Spinal cord (tissue), 10 donors: ENCODE data around the gene VMO1. TPM values are rescaled to one million over a fixed set of nuclear protein-coding genes. Genes with fewer than 3 reads are reported as not detected.
A peak's percentile ranks its signal among the peaks of the same experiment; 100 is the strongest.

Experiments used
- DNase-seq, 6 donors: peaks; one replicate each; pipeline versions ENCODE4 v3.0.0 to v3.0.0-alpha.2; 2013 to 2015; ENCODE audit warnings: low spot score in 6 of 6, low read depth in 4 of 6
- H3K27ac ChIP-seq: one replicate; pipeline ENCODE4 v1.5.1; 2013; ENCODE audit warnings: low read depth, low read length, control low read depth
- H3K27me3 ChIP-seq: one replicate; pipeline ENCODE4 v1.6.1; 2013; ENCODE audit warnings: low read length; ENCODE audit not compliant: control insufficient read depth, insufficient read depth
- H3K36me3 ChIP-seq: one replicate; pipeline ENCODE4 v1.6.1; 2013; ENCODE audit warnings: low read length; ENCODE audit not compliant: control insufficient read depth, insufficient read depth
- H3K4me1 ChIP-seq: one replicate; pipeline ENCODE4 v1.6.1; 2013; ENCODE audit warnings: low read length; ENCODE audit not compliant: control insufficient read depth, insufficient read depth
- H3K4me3 ChIP-seq: one replicate; pipeline ENCODE4 v1.5.1; 2013; ENCODE audit warnings: low read depth, low read length, control low read depth
- H3K9me3 ChIP-seq: one replicate; pipeline ENCODE4 v1.6.1; 2013; ENCODE audit warnings: low read length; ENCODE audit not compliant: control insufficient read depth, insufficient read depth
- WGBS: methylation state at CpG from one replicate; pipeline ENCODE4 v1.1.5; 2013; ENCODE audit warnings: missing lambda C conversion rate; ENCODE audit not compliant: insufficient coverage; 5-methylcytosine and 5-hydroxymethylcytosine counted together
- polyA plus RNA-seq, 2 donors: library from polyadenylated mRNA; unstranded; fragments of 120-200 nt; gene quantifications; one replicate each; pipeline ENCODE4 v1.2.1, GENCODE V29; 2013; ENCODE audit not compliant: insufficient read length in 2 of 2
- total RNA-seq, 2 donors: library from RNA; depleted of rRNA in 1 of 2; stranded (reverse); fragments of 120-200 nt in 1 of 2; fragments of >200 nt in 1 of 2; gene quantifications; one replicate each; pipeline versions ENCODE4 v1.2.3 to v1.2.4, GENCODE V29; 2013 to 2014
- donor health status: healthy.

VMO1 gene
- total and polyA plus RNA-seq, 4 donors = 0.99 to 2.7 (median 2.0) TPM

DNA sequence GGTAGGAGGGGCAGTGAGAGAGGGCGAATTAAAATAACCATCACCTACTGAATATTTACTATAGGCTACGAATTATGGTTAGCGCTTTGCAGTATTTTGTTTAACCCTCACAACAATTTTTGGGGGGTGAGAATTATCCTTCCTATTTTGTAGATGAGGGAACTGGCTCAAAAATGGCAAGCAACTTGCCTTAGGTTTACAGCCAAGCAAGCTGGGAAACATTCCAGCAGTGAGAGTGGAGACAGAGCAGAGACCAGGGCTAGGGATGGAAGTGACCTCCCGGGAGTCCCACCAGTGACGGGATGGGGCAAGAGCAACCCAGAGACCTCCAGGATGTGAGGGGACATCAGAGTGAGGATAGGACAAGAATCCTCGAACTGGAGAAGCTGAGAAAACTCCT, 352 bp upstream of the VMO1 start:
- Histone ChIP-seq H3K9me3 (no peaks in the 10 kb centered on the region), H3K4me1 (peaks cover 57% of the 10 kb centered on the region), H3K27me3 (peaks cover 55% of the 10 kb centered on the region), H3K27ac (no peak overlapping the region), H3K4me3 (no peak overlapping the region), H3K36me3 (peaks cover 6% of the 10 kb centered on the region)
- DNase-seq = peak in 2 of 6 donors; percentile 1 to 51
- WGBS = 39% methylated on average over 3 of the region's 6 CpGs

DNA sequence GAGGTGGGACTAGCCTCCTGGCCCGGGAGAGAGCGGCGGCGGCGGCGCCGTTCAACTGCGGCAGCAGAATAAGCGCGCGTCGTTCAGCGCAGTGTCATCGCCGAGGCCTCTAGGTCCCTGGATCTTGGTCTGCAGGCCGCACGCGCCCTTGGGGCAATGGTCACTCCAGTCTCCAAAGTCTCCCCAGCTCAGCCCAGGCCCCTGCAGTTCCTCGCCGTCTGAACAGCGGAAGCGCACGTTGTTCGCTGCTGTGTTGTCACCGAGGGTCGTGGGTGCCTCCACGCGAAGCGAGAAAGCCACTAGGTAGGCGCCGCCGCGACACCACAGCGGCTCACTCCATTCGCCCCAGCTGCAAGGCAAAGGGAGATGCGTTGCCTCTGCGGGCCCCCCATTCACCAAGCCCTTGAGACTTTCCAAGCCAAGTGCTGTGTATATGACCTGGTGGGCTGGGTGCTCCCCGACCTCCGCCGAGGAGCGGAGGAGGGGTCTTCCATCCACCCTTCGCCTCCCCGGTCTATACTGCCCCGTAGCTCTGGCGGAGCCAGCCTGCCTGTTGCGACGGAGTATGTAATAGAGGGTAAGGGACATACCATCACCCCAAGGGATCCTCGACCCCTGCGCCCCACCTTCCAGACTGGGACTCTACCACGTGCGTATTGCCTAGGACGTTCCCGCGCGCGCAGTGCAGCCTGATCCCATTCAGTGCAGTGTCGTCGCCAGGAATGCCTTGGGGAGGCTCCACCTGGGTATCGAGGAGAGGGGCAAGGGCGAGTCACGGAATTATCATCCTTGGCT, 656 bp downstream of the VMO1 start:
- Histone ChIP-seq H3K4me1 (peaks cover 51% of the 10 kb centered on the region), H3K36me3 (peaks cover 6% of the 10 kb centered on the region), H3K4me3 (peak overlapping the region; percentile 11), H3K27ac (no peak overlapping the region), H3K9me3 (no peaks in the 10 kb centered on the region), H3K27me3 (peaks cover 60% of the 10 kb centered on the region)
- DNase-seq = peak in 2 of 6 donors; percentile 25 to 33
- WGBS = 7% methylated on average over 52 of the region's 61 CpGs

DNA sequence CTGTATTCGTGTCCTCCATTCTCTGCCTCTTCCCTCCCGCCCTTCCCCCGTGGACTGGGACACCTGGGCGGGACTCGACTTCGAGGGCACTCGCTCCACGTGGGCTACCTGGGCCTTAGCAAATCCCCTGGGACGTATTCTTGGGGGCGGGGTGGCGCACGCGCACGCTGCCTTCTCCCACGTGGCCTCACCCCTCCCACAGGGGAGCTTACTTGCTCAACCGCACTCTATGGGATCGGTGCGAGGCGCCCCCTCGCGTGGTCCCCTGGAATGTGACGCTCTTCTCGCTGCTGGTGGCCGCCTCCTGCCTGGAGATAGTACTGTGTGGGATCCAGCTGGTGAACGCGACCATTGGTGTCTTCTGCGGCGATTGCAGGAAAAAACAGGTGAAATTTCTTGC, 3.5 kb downstream of the VMO1 start:
- no peak for DNase-seq
- Histone ChIP-seq H3K4me1 (peaks cover 30% of the 10 kb centered on the region), H3K9me3 (no peaks in the 10 kb centered on the region), H3K4me3 (no peak overlapping the region), H3K27ac (no peak overlapping the region), H3K27me3 (peaks cover 62% of the 10 kb centered on the region), H3K36me3 (no peaks in the 10 kb centered on the region)
- 35% methylated on average over 27 of the region's 28 CpGs for WGBS

DNA sequence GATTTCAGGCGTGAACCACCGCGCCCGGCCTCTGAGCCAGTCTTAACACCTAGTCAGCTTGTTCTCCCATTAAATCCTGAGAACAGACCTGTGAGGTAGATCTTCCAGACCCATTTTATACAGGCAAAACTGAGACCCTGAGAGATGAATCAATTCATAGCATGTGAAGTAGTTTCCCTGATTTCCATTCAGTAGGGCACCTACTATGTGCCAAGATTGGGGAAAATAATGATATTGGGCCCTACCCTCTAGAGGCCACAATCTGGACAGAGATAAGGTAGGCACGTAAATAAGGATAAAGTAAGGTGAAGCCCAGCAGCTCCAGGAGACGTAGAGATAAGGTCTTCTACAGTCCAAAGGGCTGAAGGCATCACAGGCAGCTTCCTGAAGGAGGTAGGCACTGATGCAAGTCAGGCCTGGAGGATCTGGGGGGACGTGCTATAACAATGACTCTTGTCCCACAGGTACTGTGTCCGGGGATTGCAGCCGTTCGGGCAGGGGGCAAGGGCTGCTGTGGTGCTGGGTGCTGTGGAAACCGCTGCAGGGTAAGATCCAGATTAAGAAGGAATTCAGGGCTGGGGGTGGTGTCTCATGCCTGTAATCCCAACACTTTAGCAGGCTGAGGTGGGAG, 5.7 kb downstream of the VMO1 start:
- 83% methylated on average over 7 of the region's 11 CpGs for WGBS
- no peak for DNase-seq
- H3K27me3 ChIP-seq = peaks cover 45% of the 10 kb centered on the region
- H3K27ac ChIP-seq = no peak overlapping the region
- H3K9me3 ChIP-seq = no peaks in the 10 kb centered on the region
- H3K4me1 ChIP-seq = peaks cover 8% of the 10 kb centered on the region
- no peaks in the 10 kb centered on the region for H3K36me3 ChIP-seq
- no peak overlapping the region for H3K4me3 ChIP-seq

DNA sequence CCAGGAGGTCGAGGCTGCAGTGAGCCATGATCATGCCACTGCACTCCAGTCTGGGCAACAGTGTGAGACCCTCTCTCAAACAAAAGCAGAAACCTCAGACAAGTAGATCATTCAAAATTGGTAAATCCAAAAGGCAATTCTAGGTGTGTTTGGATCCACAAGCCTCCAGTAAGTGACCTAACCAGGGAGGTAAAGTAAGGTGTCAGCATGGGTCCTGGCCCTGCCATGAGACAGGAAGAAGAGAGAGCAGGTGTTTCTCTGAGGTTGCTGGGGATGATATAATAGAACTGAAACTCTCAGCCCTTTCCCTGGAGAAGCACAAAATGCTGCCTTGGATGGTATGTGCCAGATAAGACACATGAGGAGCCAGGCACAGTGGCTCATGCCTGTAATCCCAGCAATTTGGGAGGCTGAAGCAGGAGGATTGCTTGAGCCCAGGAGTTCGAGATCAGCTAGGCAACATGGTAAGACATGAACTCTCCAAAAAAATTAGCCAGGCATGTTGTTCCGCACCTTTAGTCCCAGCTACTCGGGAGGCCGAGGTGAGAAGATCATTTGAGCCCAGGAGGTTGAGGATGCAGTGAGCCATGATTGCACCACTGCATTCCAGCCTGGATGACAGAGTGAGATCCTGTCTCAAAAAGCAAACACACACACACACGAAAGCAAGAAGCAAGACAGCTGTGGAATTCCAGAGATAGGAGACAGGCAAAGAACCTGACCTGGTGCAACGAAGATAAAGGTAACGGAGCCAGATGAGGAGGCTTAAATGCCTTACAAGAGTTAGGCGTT, 8.0 kb downstream of the VMO1 start:
- no peaks in the 10 kb centered on the region for H3K4me1 ChIP-seq
- H3K36me3 ChIP-seq = no peaks in the 10 kb centered on the region
- no peaks in the 10 kb centered on the region for H3K9me3 ChIP-seq
- no peak overlapping the region for H3K27ac ChIP-seq
- peaks cover 24% of the 10 kb centered on the region for H3K27me3 ChIP-seq
- H3K4me3 ChIP-seq = no peak overlapping the region
- DNase-seq = no peak
- WGBS = 84% methylated on average over 7 of the region's 9 CpGs

DNA sequence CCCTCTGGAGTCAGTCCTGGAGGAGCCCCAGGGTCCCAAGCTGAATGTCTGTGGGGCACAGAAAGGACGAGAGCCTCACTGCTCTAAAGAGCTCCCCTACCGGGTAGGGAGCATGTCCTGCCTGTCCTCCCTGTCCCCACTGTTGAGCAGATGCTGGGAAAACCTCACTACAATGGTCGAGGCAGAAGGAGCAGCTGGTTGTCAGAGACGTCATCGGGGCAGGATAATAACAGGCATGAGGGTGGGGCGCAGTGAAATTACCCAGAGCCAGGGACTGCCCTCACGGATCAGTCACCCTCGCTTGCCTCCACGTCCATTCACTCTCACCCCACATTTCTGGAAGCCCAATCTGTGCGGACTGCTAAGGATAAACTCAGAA, 13.9 kb downstream of the VMO1 start:
- Histone ChIP-seq H3K9me3 (no peaks in the 10 kb centered on the region), H3K27ac (no peak overlapping the region), H3K4me1 (peaks cover 10% of the 10 kb centered on the region), H3K27me3 (peaks cover 3% of the 10 kb centered on the region), H3K36me3 (no peaks in the 10 kb centered on the region), H3K4me3 (no peak overlapping the region)
- 15% methylated on average over 5 of the region's 10 CpGs for WGBS
- no peak for DNase-seq

DNA sequence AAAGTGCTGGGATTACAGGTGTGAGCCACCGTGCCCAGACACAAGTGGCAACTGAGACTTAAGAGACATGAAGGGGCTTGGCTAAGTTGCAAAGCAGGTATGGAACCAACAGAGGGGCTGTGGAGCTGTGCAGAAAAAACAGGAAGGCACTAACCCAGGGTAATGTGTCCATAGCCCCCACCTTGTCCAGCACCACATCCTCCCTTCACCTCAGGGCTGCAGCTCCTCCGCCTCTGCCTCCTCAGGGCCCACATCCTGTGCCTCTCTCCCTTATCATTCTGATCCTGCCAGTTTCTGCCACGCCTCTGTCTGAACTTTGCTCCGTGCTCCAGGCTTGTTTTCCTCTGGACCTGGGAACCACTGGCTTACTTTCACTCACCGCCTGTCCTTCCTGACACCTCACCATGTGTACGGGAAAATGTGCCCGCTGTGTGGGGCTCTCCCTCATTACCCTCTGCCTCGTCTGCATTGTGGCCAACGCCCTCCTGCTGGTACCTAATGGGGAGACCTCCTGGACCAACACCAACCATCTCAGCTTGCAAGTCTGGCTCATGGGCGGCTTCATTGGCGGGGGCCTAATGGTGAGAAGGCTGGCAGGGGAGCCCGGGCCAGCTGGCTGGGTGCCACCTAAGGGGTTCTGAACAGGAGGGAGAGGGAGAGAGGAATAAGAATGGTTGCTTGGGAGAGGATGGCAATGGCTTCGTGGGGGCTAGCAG, 14.5 kb downstream of the VMO1 start, which contains the start of gene TM4SF5:
Gene TM4SF5, plus strand, starts transcription at position 368 of the 716 bp plus-strand sequence. Its CDS starts 37 bp downstream, at position 405.
- H3K4me1 ChIP-seq = peaks cover 10% of the 10 kb centered on the region
- 50% methylated on average over 13 of the region's 13 CpGs for WGBS
- peak in 2 of 6 donors; percentile 54 to 81 for DNase-seq
- no peak within 1 kb of the TSS for H3K27ac ChIP-seq
- peaks cover 3% of the 10 kb centered on the region for H3K27me3 ChIP-seq
- H3K36me3 ChIP-seq = no peaks in the 10 kb centered on the region
- H3K4me3 ChIP-seq = no peak within 1 kb of the TSS
- no peaks in the 10 kb centered on the region for H3K9me3 ChIP-seq

DNA sequence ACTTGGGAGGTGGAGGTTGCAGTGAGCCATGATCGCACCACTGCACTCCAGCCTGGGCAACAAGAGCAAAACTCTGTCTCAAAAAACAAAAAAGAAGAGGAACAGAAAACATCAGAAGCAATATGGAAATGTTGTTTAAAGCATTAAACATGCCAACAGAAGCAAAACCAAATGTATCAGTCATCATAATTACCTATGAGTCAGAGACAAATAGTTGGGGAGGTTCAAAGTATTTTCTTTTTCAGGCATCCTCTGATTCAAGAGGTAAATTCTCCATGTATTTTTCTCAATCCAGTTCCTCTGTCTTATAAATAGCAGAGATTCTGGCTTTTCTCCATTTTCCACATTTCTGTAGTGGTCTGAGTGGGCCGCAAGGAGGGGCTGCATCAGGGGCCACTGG, 16.5 kb downstream of the VMO1 start:
- Histone ChIP-seq H3K27me3 (peaks cover 3% of the 10 kb centered on the region), H3K27ac (no peak overlapping the region), H3K9me3 (no peaks in the 10 kb centered on the region), H3K4me3 (no peak overlapping the region), H3K36me3 (no peaks in the 10 kb centered on the region), H3K4me1 (peaks cover 10% of the 10 kb centered on the region)
- no peak for DNase-seq
- WGBS = 100% methylated on average over 1 of the region's 2 CpGs

DNA sequence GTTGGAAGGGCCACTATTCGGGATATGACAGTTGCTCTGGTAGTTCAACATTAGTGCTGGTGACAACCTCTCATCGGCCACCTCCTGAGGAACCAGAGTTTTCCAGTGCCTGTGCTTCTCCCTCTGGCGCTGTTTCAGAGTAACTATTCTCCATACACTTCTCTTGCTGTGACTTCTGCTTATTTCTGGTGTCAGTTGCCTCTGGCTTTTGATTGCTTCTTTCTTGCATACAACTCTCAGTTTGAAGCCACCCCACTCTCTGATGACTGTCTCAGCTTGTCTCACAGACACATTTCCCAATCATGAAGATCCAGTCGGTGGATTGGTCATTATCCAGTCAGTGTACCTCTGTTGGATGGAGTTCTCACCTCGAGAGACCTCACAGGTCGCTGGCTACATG, 17.9 kb downstream of the VMO1 start:
- H3K27me3 ChIP-seq = peaks cover 3% of the 10 kb centered on the region
- no peak for DNase-seq
- peaks cover 10% of the 10 kb centered on the region for H3K4me1 ChIP-seq
- no peaks in the 10 kb centered on the region for H3K9me3 ChIP-seq
- H3K36me3 ChIP-seq = no peaks in the 10 kb centered on the region
- H3K27ac ChIP-seq = no peak overlapping the region
- WGBS = 87% methylated on average over 6 of the region's 6 CpGs
- H3K4me3 ChIP-seq = no peak overlapping the region
